Measurements from ENCODE around the gene USP53.

The USP53 gene

DNA sequence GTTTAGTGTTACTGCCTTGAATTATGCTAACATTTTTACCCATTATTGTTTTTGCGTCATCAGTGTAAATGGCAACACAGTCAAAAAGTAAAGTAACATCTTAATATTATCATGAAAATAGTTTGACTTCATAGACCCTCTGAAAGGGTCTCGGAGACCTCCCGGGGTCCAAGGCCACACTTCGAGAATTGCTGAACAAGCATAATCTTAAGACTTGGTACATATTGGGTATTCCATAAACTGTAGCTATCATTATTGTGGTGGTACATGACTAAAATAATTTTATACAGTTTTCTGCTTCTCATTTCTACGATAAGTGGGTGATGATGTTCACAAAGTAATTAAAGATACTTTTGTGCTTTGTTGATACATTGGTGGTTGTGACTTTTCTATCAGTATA lies 76.8 kb downstream of the USP53 start:
- Histone ChIP-seq H3K36me3 (no peaks in the 10 kb centered on the region), H3K4me3 (ENCODE audit: low read depth in 1 of 2, low read length in 1 of 2) (no peak overlapping the region), H3K27me3 (no peaks in the 10 kb centered on the region), H3K27ac (no peak overlapping the region), H3K4me1 (ENCODE audit: control insufficient read depth in 1 of 2, insufficient read depth in 1 of 2, low read depth in 1 of 2, low read length in 1 of 2) (peaks cover 0 to 5% of the 10 kb centered on the region in 2 experiments), H3K9me3 (no peaks in the 10 kb centered on the region)
- no peak for TF ChIP-seq CTCF (IDR thresholded peaks at IDR 0.05)

GRCh38 chr4:119290598-119290997 lies 78.1 kb downstream of the USP53 start:
- Histone ChIP-seq H3K9me3 (no peaks in the 10 kb centered on the region), H3K27ac (no peak overlapping the region), H3K4me1 (ENCODE audit: control insufficient read depth in 1 of 2, insufficient read depth in 1 of 2, low read depth in 1 of 2, low read length in 1 of 2) (peaks cover 0 to 5% of the 10 kb centered on the region in 2 experiments), H3K27me3 (no peaks in the 10 kb centered on the region), H3K4me3 (ENCODE audit: low read depth in 1 of 2, low read length in 1 of 2) (no peak overlapping the region), H3K36me3 (no peaks in the 10 kb centered on the region)
- no peak for TF ChIP-seq CTCF (IDR thresholded peaks at IDR 0.05)

DNA sequence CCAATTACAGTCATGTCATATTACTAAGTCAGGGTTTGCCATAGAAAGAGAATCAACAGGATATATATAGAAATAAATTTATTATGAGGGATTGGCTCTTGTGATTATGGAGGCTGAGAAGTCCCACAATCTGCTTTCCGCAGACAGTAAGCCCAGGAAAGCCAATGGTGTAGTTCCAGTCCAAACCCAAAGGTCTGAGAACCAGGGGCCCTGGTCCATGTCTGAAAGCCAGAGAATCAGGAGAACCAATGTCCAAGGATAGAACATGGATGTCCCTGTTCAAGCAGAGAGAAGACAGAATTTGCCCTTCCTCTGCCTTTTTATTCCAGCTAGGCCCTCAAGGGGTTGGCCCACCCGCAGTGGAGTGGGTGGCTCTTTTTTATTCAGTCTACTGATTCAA lies 83.8 kb downstream of the USP53 start:
- H3K4me1 ChIP-seq (ENCODE audit: control insufficient read depth in 1 of 2, insufficient read depth in 1 of 2, low read depth in 1 of 2, low read length in 1 of 2) = peaks cover 21 to 30% of the 10 kb centered on the region in 2 experiments
- H3K27me3 ChIP-seq = no peaks in the 10 kb centered on the region
- H3K36me3 ChIP-seq = peaks cover 15% of the 10 kb centered on the region
- no peak for TF ChIP-seq CTCF (IDR thresholded peaks at IDR 0.05)
- H3K9me3 ChIP-seq = no peaks in the 10 kb centered on the region
- H3K4me3 ChIP-seq (ENCODE audit: low read depth in 1 of 2, low read length in 1 of 2) = no peak overlapping the region
- no peak overlapping the region for H3K27ac ChIP-seq

GRCh38 chr4:119297795-119298194 lies 85.3 kb downstream of the USP53 start:
- H3K27me3 ChIP-seq = no peaks in the 10 kb centered on the region
- no peaks in the 10 kb centered on the region for H3K9me3 ChIP-seq
- H3K36me3 ChIP-seq = peaks cover 15% of the 10 kb centered on the region
- H3K4me3 ChIP-seq (ENCODE audit: low read depth in 1 of 2, low read length in 1 of 2) = no peak overlapping the region
- no peak for TF ChIP-seq CTCF (IDR thresholded peaks at IDR 0.05)
- H3K27ac ChIP-seq = no peak overlapping the region
- peaks cover 21 to 30% of the 10 kb centered on the region in 2 experiments for H3K4me1 ChIP-seq (ENCODE audit: control insufficient read depth in 1 of 2, insufficient read depth in 1 of 2, low read depth in 1 of 2, low read length in 1 of 2)

DNA sequence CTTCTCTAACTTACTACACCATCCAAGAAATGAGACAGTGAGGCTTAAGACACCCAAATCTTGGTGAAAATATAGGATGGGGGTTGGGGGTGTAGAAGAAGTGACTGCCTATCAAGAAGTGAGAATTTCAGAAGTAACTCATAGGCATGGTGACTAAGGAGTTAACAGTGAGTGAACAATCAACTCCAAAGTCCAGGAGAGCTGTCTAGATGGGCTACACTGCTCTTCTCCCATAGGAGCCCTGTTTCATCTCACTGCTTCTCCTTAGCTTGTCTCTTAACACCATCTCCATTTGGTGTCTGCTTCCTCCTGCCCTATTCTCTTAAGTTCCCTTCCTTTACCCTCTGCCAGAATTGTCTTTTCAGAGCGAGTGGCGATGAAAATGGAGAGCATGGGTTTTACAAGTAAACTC lies 86.8 kb downstream of the USP53 start:
- peak overlapping the region; percentile 65 to 87 for H3K4me3 ChIP-seq (ENCODE audit: low read depth in 1 of 2, low read length in 1 of 2)
- H3K27me3 ChIP-seq = no peaks in the 10 kb centered on the region
- H3K4me1 ChIP-seq (ENCODE audit: control insufficient read depth in 1 of 2, insufficient read depth in 1 of 2, low read depth in 1 of 2, low read length in 1 of 2) = peaks cover 21 to 30% of the 10 kb centered on the region in 2 experiments
- H3K36me3 ChIP-seq = peaks cover 15% of the 10 kb centered on the region
- H3K9me3 ChIP-seq = no peaks in the 10 kb centered on the region
- peak overlapping the region; percentile 90 for H3K27ac ChIP-seq
- TF ChIP-seq CTCF (IDR thresholded peaks at IDR 0.05) = no peak

GRCh38 chr4:119299741-119300100 lies 87.2 kb downstream of the USP53 start:
- Histone ChIP-seq H3K9me3 (no peaks in the 10 kb centered on the region), H3K36me3 (peaks cover 15% of the 10 kb centered on the region), H3K4me3 (ENCODE audit: low read depth in 1 of 2, low read length in 1 of 2) (peak overlapping the region; percentile 65 to 87), H3K27me3 (no peaks in the 10 kb centered on the region), H3K27ac (peak overlapping the region; percentile 90), H3K4me1 (ENCODE audit: control insufficient read depth in 1 of 2, insufficient read depth in 1 of 2, low read depth in 1 of 2, low read length in 1 of 2) (peaks cover 21 to 30% of the 10 kb centered on the region in 2 experiments)
- no peak for TF ChIP-seq CTCF (IDR thresholded peaks at IDR 0.05)

All from neutrophil (primary cell).